ENCODE results near the gene DOCK3.
"Not testable (repeated sequence)": the region's sequence is repeated elsewhere in the genome, so short reads cannot be mapped to it uniquely, and the experiment has no call there.

The DOCK3 gene

DNA sequence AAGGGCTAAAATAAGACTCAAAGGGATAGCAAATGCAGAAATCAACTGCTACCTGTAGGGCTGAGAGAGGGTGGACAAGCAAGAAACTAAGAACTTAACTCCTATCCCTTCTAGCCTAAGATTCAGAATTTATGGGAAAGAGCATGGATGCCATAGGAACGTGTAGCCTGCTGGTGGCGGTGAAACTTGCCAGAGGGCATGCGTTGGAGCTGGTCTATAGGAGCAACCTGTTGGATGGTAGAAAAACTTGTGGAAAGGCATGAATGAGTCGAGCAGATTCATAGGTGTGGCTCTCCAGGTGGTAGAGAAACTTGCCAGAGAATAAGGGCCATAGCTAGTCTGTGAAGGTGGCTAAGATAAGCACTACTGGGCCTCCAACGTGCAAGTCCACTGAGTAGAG, 137.2 kb downstream of the DOCK3 start:
- no peak for DNase-seq

- no peak for DNase-seq
Observed at GRCh38 chr3:50815844-50816243, 141.1 kb downstream of the DOCK3 start.

DNA sequence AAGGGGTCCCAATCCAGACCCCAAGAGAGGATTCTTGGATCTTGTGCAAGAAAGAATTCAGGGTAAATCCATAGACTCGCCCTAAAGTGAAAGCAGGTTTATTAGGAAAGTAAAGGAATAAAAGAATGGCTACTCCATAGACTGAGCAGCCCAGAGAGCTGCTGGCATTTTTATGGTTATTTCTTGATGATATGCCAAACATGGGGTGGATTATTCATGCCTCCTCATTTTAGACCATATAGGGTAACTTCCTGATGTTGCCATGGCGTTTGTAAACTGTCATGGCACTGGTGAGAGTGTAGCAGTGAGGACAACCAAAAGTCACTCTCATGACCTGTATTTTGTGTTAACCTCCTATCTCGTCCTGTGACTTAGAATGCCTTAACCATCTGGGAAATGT, 142.2 kb downstream of the DOCK3 start:
- no peak for DNase-seq

DNA sequence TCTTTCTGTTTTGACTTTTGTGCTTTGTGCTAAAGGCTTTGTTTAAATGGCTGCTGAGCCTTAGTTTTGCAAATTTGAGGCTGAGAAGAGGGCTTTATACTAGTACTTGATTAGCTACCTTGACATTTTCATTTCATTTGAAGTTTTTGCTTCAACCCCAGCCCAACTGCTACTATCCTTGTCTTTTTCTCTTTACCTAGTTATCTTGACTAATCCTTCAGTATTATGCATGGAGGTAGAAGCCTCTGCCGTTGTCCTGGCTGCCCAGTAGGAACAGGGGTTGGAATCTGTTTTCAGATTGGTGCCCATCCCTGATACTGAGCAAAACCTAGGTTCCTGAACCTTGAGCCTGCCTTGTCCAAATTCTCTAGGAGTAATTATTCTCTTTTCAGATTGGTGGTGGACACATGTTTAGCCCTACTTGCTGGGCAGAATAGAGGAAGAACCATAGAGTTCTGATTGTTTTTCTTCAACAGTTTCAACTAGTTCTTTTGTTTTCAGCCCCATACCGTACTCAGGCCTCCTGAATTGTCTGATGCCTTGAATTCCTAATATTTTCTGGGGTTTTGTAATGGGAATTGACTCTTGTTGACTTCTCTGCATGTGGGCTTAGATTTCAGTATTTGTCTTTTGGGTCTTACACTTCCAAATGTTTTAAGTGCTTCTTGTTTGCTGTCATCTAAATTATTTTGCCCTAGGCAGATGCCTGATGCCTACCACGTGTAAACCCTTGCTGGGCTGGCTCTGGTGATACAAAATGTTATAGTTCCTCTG, 143.2 kb downstream of the DOCK3 start:
- no peak for DNase-seq

DNA sequence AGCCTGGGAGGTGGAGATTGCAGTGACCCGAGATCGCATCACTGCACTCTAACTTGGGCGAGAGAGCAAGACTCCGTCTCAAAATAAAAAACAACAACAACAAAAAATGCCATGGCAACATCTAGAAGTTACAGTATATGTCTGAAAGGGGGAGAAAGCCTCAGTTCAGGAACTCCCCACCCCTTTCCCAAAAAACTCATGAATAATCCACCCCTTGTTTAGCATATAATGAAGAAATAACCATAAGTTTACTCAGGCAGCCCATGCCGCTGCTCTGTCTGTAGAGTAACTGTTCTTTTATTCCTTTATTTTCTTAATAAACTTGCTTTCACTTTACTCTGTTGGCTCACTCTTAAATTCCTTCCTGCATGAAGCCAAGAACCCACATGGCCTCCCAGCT, 145.2 kb downstream of the DOCK3 start:
- no peak for DNase-seq

DNA sequence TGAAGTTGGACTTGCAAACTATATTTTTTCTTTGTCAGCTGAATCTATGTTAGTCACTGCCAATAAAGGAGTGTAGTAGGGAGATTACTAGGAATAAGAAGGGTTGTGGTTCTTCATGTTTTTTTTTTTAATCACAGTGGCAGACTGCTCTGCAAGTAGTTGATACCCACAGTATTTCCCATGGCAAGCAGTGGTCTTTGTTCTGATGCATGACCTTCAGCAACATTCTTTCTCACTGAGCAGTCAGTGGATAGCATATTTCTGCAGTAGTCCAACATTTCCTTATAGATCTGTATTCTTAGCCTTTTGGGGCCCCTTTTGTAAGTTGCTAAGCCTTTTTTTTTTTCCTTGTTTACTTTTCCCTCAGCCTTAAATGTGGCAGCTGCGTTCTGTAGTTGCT, 151.1 kb downstream of the DOCK3 start:
- no peak for DNase-seq

DNA sequence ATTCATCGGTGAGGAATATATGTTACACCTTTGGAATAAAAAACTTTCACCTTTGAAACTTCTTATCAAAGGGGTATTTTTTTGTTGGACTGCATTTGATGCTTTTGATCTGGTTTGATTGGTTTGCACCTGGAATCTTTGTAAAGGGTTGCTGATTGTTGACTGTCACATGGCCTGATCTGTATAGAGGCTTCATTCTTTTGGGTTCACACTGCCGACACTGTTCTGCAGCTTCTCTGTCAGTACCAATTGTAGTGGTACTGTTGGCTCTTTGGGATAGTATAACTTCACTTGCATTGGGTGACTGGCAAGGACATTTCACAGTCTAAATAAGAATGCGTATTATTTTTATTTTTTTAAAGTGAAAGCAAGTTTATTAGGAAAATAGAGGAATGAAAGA, 155.7 kb downstream of the DOCK3 start:
- no peak for DNase-seq

- not testable (repeated sequence) for DNase-seq
Observed at GRCh38 chr3:50831009-50831408, 156.3 kb downstream of the DOCK3 start.

DNA sequence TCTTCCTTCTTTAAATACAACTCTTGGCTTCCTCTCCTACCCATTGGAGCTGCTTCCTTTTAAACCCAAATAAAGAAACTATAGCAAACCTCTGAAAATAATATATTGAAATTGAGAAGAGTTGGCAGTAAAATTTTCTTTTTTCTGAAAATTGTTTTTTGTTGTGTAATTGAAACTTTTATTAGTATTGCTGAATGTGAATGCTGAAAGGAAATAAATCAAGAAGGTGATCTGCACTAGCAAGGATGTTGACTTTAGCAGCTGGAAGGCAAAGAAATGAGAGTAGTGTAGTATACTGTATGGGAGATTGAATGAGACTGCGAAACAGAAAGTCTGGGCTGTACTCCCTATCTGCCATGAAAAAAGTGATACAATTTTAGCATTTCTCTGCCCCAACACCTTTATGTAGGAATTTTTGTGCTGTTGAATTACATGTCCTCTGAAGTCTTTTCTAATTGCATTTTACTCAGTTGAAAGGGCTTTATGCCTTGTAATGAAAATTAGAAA, 166.3 kb downstream of the DOCK3 start:
- DNase-seq: no peak

DNA sequence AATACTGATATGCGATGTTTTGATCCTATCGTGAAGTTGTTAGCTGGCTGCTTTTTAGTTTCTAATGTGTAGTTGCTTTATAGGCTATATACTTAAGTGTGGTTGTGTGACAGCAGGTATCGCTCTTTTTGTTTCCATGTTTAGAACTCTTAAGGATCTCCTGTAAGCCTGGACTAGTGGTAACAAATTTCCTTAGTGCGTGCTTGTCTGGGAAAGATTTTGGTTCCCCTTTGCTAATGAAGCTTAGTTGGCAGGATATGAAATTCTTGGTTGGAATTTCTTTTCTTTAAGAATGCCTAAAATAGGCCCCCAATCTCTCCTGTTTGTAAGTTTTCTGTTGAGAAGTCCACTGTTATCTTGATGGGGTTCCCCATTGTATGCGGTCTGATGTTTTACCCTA, 173.6 kb downstream of the DOCK3 start:
- DNase-seq: no peak

GRCh38 chr3:50850639-50851511, 176.1 kb downstream of the DOCK3 start:
- DNase-seq: no peak

DNA sequence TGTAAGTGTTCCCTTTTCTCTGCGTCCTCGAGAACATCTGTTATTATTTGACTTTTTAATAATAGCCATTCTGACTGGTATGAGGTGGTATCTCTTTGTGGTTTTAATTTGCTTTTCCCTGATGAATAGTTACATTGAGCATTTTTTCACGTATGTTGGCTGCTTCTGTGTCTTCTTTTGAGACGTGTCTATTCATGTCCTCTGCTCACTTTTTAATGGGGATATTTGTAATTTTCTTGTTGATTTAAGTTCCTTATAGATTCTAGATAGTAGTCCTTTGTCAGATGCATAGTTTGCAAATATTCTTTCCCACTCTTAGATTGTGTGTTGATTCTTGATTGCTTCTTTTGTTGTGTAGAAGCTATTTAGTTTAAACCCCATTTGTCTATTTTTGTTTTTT, 179.2 kb downstream of the DOCK3 start:
- no peak for DNase-seq

GRCh38 chr3:50862221-50862620, 187.5 kb downstream of the DOCK3 start:
- no peak for DNase-seq

- DNase-seq: peak; percentile 8
Observed at GRCh38 chr3:50873376-50874157, 198.8 kb downstream of the DOCK3 start.

DNA sequence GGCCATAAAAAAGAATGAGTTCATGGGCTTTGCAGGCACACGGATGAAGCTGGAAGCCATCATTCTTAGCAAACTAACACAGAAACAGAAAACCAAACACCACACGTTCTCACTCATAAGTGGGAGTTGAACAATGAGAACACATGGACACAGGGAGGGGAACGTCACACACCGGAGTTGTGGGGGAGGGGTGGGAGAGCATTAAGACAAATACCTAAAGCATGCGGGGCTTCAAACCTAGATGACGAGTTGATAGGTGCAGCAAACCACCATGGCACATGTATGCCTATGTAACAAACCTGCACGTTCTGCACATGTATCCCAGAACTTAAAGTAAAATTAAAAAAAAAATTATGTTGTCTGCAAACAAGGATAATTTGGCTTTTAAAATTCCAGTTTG, 200.1 kb downstream of the DOCK3 start:
- DNase-seq: not testable (repeated sequence)

- no peak for DNase-seq
Observed at GRCh38 chr3:50876947-50877346, 202.2 kb downstream of the DOCK3 start.

DNA sequence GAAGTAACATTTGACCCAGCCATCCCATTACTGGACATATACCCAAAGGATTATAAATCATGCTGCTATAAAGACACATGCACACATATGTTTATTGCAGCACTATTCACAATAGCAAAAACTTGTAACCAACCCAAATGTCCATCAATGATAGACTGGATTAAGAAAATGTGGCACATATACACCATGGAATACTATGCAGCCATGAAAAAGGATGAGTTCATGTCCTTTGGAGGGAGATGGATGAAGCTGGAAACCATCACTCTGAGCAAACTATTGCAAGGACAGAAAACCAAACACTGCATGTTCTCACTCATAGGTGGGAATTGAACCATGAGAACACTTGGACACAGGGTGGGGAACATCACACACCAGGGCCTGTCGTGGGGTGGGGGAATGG, 208.0 kb downstream of the DOCK3 start:
- not testable (repeated sequence) for DNase-seq

GRCh38 chr3:50883755-50884154, 209.0 kb downstream of the DOCK3 start:
- no peak for DNase-seq

GRCh38 chr3:50885070-50885850, 210.5 kb downstream of the DOCK3 start:
- DNase-seq: no peak

DNA sequence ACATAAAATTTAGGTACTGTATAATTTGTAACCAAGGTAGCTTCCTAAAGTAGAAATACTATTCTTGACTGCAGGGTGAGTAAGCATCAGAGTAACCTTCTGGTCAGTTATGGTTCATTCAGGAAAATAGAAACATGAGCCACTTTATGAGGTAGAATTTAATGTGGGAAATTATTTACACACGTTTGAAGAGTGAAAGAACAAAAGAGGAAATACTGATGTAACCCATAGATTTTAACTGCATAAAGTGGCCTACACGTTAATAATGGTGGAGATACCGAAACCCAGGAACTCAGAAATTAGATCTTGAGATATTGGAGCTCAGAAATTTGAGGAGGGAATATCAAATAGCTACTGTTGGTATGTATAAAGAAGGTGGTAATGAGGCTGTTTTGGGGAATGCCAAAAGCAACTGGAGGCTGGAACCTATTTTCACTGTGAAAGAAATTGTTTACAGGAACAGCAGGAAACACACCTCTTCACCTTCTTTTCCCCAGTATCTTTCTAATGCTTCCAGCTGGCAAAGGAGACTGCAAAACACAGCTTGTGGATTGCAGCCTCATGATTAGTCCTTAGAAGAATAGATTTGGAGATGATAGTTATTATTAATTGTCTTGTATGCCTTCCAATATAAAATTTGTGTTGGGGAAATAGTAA, 216.1 kb downstream of the DOCK3 start:
- no peak for DNase-seq

DNA sequence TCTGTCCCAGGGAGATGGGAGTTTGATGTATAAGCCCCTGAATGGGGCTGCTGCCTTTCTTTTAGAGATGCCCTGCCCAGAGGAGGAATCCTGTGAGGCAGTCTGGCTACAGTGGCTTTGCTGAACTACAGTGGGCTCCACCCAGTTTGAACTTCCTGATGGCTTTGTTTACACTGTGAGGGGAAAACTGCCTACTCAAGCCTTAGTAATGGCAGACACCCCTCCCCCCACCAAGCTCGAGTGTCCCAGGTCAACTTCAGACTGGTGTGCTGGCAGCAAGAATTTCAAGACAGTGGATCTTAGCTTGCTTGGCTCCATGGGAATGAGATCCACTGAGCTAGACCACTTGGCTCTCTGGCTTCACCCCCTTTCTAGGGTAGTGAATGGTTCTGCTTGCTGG, 226.4 kb downstream of the DOCK3 start:
- not testable (repeated sequence) for DNase-seq

DNA sequence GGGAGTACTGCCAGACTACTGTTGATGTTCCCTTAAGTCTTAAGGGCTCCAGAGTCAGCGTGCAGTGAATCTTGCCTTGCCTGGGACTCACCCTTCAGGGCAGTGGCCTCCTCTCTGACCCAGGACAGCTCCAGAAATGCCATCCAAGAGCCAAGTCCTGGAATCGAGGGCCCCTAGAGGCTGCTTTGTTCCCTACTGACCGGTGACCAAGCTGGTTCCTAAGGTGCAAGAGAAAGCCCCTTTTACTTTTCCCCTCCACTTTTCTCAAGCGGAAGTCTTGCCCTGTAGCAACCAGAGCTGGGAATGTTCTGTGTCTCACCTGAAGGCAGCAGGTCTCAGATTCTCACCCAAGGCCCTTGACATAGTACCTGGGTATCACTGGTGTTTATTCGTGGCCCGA, 238.0 kb downstream of the DOCK3 start:
- DNase-seq: no peak

Measured in suppressor macrophage treated with lipopolysaccharide for 4 hours (primary cell).